Globus pallidus (tissue), 1 donor: ENCODE data around the gene ITGA6.

Experiments
- DNase-seq: peaks from one replicate; pipeline ENCODE4 v3.0.0-alpha.2; 2015; ENCODE audit warnings: low spot score

The ITGA6 gene

DNA sequence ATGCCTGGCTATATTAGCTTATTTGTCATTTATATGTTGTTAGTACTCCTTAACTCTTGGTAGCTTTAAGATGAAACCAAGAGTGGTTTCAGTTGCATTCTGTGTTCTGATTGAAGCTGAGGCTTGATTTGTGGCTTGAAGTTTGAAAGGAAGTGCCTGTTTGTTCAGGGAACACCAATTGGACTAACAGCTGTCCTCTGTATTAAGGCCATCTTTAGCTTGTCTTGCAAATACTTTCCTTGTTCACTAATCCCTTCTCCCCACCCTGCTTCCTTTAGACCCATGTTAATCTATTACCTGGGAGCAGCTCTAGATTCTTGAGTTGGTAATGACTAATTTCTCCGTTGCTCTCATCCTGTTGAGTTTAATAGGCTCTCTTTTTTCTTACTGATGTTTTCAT lies 13.4 kb downstream of the ITGA6 start:
- no peak for DNase-seq

DNA sequence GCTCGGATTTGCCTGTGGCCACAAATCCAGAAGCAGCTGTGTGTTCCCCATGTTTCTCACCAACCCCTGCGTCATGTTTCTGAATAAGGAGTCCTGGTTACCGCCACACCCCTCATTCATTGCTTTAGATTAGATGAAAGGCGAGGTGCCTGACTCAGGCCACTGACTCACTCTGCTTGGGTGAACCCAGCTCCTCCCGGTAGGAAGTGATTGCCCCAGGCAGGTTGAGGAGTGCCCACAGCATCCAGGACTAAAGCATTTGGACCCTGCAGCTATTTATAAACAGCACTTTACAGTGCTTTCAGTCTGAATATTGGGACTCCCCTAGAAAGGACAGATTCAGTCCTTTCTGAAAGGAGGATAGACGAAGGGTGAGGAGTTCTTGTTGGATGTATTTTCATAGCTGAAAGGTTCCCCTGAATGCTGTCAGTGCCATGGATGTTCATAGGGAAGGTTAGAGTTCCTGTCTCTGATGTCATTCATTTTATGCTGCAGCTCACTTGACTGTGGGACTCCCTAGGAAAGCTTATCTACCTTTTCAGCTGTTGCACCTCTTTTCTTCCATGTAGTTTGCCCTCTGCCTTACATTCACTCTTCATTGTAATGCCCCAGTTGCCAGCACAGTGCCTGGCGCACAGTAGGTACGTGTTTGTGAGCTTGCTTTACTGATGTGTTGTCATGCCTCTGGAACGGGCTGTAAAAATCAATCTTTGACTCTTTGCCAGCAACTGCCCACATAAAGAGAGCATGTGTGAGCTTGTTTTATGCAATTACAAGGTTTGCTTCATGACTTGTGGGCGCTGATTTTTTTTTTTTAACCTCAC lies 14.9 kb downstream of the ITGA6 start:
- DNase-seq: no peak

DNA sequence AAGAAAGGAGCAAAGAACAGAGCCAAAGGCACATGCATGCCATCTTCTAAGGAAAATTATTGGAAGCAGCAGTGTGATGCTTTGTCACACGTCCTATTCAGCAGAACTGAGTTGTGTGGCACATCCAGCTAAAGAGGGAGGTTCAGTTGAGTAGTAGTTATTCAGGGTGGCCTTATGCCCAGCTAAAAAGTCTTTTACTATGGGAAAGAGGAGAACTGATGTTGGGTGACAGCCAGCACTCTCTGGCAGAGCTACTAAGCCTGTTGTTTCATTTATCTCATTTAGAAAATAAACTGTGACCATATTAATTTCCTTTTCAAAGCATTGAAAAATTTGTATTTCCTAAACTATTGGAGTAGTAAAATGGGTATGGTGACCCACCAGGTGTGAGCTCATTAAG lies 18.5 kb downstream of the ITGA6 start:
- peak; percentile 43 for DNase-seq

DNA sequence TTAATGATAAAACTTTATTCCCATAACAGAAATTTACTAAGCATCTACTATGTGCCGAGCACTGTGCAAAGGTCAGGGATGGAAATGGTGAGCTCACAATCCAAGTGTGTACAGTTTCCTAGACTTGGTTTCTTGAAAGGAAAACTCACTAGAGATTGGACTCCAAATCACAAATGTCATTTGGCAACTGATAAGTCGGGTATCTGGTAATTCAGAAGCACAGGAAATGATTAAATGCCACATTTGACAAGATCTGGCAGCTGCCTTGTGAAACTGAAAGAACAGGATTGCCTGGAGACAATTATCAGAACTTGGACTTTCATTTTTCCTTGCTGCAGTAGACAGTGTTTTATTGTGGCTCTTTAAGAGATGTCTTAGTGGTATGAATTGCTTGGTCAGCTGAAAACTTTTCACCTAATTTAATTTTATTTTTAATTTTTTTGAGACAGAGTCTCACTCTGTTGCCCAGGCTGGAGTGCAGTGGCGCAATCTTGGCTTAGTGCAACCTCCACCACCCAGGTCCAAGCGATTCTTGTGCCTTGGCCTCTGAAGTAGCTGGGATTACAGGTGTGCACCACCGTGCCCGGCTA lies 19.2 kb downstream of the ITGA6 start:
- no peak for DNase-seq

DNA sequence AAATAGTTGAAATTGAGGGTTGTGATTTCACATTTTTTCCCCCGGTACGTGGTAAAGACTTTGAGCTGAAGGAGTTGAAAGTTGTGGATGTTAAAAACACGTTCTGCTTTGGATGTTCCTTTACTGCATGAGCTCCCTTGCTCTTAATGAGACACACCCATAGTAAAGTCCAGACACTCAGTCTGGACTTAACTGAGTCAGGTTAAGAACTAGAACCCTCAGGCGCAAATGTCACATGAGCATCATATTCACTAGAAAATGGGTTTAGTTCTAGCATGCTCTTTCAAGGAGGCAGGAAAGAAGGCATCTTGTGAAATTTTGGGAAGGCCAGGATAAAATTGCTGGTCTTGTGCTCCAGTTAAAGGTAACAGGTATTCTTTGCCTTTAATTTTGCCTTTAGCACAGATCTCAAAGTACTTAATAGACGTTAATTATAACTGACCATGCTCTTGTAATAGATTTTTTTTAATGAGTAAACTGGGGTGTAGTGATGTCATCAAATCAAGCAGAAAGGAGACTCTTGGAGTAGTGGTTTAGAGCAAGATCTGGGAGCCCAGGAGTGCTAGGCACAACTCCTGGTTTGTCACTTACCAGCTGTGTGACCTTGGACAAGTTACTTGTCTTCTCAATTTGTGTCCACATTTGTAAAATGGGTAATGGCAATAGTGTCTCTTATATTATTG lies 20.6 kb downstream of the ITGA6 start:
- no peak for DNase-seq

DNA sequence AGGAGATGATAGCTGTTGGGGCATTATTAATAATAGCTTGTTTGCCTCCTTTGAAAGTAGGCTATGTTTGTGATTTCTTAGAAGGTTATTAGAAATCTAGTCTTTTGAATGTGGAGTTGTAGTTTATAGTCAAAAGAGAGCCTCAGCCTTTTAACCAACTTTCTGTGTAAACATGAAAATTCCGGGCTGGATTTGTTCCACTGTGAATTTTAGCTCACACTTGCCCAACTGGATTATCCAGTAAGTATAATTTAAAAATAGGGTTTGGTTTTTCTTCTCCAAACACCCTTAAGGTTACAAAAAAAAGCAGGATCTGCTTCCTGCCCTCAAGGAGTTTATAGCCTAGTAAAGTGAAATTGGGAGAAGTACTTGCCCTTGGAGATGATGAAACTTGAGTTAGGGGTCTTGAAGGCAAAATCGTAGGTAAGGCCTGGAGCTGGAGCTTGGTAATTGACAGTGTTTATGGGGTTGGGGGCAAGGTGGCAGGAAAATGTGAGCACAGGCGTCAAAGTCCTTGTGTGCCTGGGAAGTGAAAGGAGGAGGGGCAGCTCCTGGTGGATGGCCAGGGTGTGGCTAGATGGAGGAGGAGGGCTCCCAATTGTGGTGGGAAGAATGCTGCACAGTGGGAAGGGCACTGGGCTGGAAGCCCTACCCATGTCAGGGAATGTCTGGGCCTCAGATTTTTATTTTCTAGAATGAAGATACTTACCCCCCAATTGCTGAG lies 21.3 kb downstream of the ITGA6 start:
- DNase-seq: no peak

DNA sequence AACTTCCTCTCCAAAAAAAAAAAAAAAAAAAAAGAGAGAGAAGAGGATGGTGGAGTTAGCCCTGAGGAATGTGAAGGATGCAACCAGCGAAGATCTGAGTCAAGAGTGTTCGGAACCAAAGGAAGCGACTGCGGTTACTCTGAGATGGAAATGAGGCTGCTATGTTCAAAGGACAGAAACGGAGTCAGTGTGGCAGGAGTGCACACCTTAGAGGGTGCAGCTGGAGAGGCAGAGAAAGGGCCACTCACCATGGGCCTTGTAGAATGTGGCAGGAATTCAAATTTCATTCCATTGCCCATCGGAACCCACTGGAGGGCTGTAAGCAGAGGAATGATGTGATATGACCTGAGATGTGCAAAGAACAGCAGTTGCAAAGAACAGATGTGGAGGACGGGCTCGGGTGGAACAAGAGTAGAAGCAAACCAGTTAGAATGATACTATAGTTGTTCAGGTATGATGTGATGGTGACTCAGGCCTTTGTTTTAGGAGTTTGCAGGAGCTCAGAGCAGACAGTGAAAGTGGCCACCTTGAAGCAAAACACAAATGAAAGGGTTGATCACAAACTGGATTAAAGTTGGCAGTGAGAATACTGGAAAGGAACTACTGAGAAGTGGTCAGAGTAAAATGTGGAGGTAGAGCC lies 22.6 kb downstream of the ITGA6 start:
- no peak for DNase-seq

DNA sequence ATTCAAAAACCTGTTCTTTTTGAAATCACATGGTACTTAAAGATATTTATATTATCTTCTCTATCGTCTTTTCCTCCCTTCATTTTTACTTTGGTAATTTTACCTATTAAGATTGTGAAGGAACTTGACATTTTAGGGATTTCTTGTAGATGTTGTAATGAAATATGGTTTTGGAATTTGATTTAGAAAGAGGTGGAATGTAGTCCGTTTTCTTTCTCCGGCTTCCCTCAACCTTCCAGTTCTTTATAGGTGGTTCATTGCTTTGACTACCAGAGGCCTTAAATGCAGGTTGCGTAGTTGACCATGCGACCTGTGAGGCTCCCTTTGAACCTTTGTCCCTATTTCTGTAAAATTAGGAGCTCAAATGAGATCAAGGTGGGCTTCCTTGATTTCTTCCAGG lies 24.5 kb downstream of the ITGA6 start:
- DNase-seq: no peak

DNA sequence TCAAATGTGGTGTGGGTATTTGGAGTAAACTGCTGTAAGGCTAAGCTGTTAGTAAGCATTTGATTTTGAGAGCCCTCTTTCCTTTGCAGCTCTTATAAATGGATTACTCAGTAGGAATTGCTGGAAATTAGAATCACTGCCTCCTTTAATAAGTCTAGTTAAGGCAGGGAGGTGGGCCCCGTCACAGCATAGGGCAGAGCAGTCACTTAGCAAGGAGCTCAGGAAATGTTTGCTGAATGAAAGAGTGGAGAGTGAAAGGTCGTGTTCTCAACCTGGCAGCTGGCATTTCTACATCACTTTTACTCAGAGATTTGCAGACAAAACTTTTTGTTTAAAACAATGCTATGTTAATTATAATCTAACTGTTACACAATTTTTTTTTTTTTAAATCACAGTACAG lies 25.5 kb downstream of the ITGA6 start:
- no peak for DNase-seq

DNA sequence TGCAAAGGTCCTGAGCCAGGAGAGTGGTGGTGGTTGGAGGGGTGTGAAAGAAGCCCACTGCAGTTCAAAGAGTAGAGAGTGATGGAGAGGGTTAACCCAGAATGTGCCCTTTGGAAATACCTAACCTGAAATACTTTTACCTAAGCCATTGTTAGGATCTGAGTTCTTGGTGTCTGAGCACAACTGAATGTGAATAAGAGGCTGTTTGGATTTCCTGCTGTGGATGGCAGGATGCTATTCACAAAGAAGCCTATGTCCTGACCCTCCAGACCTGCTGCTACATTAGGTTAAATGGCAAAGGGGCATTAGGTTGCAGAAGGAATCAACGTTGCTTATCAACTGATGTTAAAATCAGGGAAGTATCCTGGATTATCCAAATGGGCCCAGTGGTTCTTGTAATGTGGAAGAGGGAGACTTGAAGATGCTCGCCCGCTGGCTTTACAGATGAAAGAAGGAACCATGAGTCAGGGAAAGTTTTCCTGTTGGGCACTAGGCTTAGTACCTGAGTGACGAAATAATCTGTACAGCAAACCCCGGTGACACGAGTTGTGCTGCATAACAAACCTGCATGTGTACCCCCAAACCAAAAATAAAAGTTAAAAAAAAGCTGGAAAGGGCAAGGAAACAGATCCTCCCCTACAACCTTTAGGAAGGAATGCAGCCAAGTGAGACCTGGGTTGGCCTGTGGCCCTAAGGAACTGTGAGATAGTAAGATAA lies 27.2 kb downstream of the ITGA6 start:
- no peak for DNase-seq

DNA sequence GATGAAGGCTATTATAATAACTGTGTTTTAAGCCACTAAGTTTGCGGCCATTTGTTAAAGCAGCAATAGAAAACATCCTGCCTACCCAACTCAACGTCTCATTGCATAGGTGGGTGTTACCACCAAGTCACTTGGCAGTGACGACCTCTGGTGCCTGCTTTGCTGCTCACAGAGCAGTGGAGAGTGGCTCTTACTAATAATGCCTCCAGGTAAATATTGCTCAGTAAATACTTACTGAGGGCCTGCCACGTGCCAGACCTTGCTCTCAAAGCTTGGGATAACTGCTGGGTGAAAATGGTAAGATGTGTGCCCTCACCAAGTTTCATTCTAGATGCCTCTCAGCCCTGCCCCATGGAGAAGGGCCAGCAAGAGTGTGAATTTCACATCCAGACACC lies 27.7 kb downstream of the ITGA6 start:
- DNase-seq: no peak

DNA sequence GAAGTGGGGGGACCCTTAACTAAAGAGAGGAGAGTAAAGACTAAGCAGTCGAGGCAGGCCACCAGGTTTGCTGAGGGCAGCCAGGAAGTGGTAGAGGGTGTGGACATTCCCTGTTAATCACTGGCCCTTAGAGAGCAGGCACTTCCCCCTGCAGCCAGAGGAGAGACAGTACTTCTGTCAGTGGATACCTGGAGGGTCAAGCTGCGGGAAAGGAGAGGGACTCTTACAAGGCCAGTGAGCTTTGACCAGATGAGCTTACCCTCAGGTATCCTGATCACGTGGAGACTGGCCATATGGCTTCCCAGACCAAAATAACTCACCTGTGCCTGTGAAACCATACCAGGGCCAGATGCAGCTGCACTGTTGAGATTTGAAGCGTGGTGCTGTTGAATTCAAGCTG lies 28.6 kb downstream of the ITGA6 start:
- no peak for DNase-seq

DNA sequence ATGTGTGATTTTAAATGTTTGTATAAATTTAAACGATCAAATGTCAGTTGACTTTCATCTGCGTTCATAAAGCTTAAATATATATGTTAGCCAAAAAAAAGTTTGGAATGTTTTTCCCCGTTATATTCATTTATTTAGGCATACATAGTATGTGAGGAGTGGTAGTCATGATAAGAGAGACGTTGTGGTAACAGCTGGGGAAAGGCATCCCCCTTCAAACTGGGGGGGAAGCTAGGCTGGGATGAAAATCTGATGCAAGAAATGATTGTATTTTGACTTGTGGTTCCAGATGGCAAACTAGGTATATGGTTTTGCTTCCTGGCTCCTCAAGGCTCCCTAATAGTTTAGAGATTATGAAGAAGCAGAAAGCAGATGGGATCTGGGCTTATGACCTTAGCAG lies 30.1 kb downstream of the ITGA6 start:
- no peak for DNase-seq

DNA sequence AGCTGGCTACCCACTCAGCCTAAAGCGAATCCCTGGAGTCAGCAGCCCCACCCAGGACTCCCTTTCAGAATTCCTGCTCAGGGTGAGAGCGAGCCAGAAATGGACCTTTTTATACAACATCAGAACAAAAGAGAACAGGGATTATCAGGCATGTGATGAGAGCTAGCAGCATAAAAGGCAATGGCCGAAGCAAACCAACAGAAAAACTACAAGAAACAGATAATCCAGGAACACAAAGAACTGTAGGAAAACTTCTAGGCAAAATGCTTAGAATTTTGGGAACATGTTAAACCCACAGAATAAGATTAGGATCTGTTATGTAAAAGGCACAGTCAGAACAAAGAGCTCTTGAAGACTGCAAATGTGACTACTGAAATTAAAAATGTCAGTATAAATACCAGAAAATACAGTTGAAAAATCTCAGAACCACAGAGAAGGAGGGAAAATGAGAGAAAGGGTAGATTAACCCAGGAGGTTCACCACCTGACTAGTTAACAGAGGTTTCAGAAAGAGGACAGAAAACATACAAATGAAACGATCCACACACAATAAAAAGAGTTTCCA lies 31.3 kb downstream of the ITGA6 start:
- DNase-seq: no peak

DNA sequence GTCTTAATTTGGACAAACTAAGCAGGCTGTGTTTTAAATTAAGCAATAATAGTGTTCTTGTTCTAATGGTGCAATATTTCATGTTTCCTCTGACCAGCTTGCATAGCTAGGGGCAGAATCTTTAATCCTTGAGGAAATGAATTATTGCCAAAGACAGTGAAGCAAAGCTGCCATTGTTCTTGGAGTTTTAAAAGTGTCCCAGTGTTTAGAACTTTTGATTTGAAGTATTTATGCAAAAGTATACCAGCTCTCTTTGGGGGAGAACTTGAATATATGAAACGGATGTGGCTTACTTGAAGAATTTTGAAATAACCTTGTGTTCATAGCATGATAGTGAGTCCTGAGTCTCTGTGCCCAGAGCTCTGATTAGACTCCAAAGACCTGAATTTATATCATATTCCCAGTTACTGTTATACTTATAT lies 33.4 kb downstream of the ITGA6 start:
- no peak for DNase-seq

DNA sequence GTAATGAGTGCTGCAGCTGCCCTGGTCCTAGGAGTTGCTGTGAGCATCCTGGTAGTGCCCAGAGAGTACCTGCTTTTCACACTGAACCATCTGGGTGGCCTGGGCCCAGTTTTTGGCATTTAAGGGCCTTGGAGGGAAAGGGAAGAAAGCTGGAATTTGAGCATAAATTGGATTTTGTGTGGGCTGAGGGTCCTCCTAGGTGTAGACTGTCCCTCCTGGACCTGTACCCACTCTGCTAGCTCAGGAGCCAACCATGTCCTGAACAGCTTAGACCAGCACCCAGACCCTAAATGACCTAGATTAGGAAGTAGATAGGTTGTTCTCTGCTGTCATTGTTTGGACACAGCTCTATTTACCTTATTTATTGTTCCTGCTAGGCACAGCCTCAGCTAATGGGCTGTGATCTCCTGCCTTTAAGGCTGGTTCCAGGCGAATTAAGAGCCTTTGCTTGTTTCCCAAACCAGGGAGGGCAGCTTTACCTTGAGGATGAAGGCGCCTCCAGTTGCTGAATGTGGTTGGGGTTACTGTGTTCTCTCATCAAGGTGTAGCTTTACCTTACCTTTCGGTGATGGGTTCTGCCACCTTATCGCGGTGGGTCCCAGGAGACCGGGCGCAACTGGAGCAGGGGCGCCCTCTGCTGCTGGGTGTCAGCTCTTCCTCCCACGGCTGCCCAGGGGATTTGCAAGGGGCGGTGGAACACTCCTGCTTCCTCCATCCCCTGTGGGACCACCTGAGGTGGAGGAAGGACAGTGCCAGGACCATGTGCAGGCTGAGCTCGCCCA lies 34.4 kb downstream of the ITGA6 start:
- DNase-seq: no peak

DNA sequence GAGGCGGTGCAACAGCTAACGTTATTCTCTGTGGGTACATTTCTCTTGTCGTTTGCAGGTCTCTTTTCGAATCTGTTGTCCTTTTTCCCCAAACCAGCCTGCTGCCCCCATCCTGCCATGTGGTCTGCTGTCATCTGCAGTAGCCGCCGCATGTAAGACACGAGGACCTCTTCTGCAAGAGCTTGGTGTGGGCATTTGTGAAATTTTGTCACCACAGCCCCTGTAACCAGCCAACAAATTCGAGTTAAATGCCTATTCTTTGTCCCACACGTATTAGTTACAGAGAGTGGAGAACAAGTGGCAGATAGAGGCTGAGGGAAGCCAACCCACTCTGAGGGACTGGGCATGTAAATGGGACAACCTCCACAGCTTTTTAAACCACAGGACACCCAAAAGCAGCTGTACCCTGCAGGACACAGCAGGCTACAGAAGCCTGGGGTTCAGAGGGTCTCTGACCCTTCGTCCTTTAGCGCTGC lies 35.0 kb downstream of the ITGA6 start:
- DNase-seq: no peak

DNA sequence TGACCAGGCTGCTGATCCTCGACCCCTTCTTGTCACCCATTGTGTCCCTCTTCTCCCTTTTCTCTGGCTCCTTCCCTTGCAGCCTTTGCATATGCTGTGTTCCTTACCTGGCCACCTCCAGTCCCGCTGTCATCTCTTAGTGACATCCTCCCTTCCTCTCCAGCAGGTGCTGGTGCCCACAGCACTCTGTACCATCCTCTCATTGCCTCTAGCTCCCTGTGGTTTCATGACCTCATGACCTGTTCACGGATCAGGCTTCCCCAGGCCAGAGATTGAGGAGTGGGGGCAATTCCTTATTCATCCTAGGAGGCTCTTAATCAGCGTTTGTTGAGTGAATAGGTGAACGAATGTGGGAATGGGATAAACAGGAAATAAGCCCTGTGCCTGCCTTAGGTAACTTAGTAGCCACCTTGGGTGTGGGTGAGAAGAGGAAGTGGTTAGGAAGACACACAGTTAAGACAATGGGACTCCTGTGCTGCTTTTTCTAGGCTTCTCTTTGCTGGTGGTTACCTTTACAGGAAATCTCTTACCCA lies 35.5 kb downstream of the ITGA6 start:
- no peak for DNase-seq

DNA sequence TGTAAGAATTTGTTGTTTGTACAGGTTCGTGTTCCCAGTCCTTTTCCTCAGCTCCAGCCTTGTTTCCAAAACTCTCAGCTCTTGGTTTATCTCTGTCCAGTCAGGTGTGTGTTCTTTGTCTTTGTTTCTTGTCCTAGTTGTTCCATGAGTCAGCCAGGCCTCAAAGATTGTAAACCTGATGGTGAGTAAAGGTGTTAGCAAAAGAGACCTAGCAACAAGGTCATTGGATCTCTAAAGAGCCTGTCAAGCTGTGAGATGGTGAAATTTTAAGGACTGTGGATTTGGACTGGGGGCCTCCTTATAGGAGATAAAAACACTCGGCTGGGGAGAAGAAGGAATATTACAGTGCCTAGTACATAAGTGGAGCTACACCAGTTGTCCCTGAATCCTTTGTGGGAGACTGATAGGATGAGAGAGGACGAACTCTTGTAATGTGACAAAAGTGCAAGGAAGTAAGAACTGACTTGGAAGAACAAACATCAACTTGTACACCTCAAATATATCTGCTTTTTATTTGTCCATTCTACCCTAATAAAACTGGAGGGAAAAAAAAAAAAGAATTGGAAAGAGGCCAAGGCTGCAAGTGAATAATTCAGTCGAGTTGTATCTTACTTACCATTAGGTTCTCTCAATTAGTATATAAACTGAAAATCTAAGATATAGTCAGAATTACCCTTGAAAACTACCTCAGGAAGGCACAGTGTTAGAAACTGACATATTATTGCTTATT lies 37.2 kb downstream of the ITGA6 start:
- DNase-seq: no peak
